Neuron (in vitro differentiated cells): ENCODE data around the gene KSR2.
"Not testable (repeated sequence)": the region's sequence is repeated elsewhere in the genome, so short reads cannot be mapped to it uniquely, and the experiment has no call there.

Experiments
- H2AFZ ChIP-seq: one replicate; pipeline ENCODE4 v1.6.1; 2013; ENCODE audit warnings: low read depth, mild to moderate bottlenecking, inconsistent platforms, low read length, moderate library complexity
- H3K27me3 ChIP-seq: one replicate; pipeline ENCODE4 v1.6.1; 2013; ENCODE audit warnings: low read length; ENCODE audit not compliant: insufficient read depth
- H3K36me3 ChIP-seq: one replicate; pipeline ENCODE4 v1.6.1; 2013; ENCODE audit warnings: low read length; ENCODE audit not compliant: insufficient read depth
- H3K4me1 ChIP-seq: one replicate; pipeline ENCODE4 v1.6.1; 2013; ENCODE audit warnings: low read length; ENCODE audit not compliant: insufficient read depth
- H3K4me3 ChIP-seq: 2 replicates; pipeline ENCODE4 v1.5.1; 2013; ENCODE audit warnings: mild to moderate bottlenecking, low read length, moderate library complexity
- H3K9me3 ChIP-seq: one replicate; pipeline ENCODE4 v1.6.1; 2013; ENCODE audit warnings: low read length

The KSR2 gene

DNA sequence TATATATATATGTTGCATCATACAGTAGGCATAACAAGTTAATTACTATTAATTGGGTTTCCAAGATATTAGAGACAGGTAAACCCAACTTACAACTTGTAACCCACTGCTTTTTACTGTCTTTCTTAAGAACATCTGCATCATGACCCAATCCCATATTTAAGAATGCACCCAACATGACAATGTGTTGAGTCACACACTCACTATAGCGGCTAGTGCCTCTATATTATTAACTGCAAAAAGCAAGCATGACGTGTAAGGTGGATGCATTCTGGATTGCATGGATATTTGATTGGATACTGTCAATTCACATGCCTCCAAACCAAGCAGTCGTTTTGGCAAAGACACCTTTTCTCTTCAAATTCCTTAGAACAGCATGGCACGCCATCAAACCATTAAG lies 68.2 kb downstream of the KSR2 start:
- Histone ChIP-seq H2AFZ (no peak overlapping the region), H3K4me1 (no peaks in the 10 kb centered on the region), H3K4me3 (no peak overlapping the region), H3K36me3 (no peaks in the 10 kb centered on the region), H3K9me3 (no peaks in the 10 kb centered on the region), H3K27me3 (no peaks in the 10 kb centered on the region)

DNA sequence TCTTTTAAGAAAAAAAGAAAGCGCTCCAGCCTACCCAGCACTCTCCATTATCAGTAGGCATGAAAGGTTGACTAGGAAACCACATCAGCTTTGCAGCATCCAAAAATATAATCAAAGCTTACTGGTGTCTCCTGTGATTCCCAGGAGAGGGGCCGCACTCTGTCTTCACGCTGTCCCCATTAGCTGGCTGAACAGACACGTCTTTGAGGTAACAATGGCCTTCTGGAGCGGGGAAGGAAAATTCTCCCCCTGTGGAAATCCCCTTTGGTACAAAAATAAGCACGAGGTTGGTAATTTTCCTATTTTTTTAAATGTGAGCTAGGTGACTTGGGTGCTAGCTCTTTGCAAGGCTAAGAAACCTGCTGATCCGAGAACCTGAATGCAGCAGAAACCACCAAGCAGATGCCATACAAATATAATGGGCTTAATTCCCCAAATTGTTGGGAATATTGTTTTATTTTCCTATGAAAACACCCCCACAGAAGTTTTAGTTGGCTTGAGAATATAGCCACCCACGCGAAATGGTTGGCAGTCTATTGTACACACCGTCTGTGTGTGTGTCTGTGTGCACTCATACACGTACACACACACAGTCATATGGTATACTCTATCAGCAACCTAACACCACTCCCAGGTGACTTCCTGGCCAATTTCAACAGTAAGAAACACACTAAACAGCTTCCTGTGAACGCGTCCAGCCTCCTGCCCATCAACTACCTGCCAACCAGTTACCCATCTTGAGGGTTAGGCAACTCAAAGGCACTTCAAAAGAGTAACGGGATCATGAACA lies 71.2 kb downstream of the KSR2 start:
- no peaks in the 10 kb centered on the region for H3K4me1 ChIP-seq
- no peak overlapping the region for H2AFZ ChIP-seq
- no peaks in the 10 kb centered on the region for H3K36me3 ChIP-seq
- no peaks in the 10 kb centered on the region for H3K9me3 ChIP-seq
- H3K27me3 ChIP-seq = no peaks in the 10 kb centered on the region
- H3K4me3 ChIP-seq = no peak overlapping the region

DNA sequence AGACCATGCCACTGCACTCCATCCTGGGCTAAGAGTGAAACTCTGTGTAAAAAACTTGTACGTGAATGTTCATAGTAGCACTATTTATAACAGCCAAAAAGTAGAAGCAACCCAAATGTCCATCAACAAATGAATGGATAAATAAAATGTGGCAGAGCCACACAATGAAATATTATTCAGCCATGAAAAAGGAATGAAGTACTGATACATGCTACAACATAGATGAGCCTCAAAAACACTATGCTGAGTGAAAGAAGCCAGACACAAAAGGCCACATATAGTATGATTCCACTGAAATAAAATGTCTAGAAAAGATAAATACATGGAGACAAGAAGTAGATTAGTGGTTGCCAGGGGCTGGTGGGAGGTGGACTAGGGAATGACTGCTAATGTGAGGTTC lies 72.8 kb downstream of the KSR2 start:
- H3K4me3 ChIP-seq = no peak overlapping the region
- no peaks in the 10 kb centered on the region for H3K9me3 ChIP-seq
- no peaks in the 10 kb centered on the region for H3K4me1 ChIP-seq
- H3K36me3 ChIP-seq = no peaks in the 10 kb centered on the region
- H2AFZ ChIP-seq = no peak overlapping the region
- no peaks in the 10 kb centered on the region for H3K27me3 ChIP-seq

DNA sequence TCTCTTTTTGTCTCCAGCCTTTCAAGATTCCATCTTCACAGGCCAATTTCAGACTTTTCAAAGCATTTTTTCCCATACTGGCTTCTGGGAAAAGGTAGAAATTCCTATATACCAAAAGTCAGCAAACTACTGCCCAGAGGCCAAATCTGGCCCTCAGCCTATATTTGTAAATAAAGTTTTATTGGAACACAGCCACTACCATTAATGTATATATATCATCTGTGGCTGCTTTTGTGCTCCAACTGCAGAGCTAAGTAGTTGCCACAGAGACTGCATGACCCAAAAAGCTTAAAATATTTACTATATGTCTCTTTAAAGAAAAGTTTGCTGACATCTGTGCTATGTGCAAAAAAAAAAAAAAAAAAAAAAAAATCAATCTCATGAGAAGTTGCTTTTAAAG lies 76.3 kb downstream of the KSR2 start:
- H3K27me3 ChIP-seq = no peaks in the 10 kb centered on the region
- H3K4me3 ChIP-seq = no peak overlapping the region
- no peaks in the 10 kb centered on the region for H3K4me1 ChIP-seq
- no peak overlapping the region for H2AFZ ChIP-seq
- no peaks in the 10 kb centered on the region for H3K36me3 ChIP-seq
- H3K9me3 ChIP-seq = no peaks in the 10 kb centered on the region

DNA sequence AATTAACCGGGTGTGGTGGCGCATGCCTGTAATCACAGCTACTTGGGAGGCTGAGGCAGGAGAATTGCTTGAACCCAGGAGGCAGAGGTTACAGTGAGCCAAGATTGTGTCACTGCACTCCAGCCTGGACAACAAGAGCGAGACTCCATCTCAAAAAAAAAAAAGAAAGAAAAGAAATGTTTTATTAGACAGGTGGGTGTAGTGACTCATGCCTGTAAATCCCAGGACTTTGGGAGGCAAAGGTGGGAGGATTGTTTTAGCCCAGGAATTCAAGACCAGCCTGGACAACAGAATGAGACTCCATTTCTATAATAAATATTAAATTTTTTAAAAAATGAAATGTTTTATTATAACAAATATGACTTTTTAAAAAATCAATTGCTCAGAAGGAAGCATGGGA lies 77.5 kb downstream of the KSR2 start:
- H3K36me3 ChIP-seq, H3K4me1 ChIP-seq, H2AFZ ChIP-seq, H3K4me3 ChIP-seq, H3K9me3 ChIP-seq, H3K27me3 ChIP-seq: not testable (repeated sequence)

DNA sequence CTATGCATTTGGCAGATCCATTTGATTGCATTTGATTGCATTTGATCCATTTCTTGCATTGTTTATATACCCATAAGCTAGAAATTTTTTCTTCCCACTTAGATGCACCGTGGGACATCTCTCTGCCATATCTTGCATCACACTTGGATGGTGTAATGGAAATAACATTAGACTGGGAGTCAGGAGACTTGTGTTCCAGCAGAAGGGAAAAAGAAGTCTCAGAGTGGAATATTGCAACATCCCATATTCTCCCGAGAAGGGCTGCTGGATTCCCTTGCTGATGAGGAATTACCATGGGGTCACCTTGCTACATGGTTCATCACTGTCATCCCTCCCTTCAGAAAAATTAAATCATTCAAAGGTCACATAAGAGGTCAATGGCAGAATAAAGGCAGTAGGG lies 78.1 kb downstream of the KSR2 start:
- Histone ChIP-seq H3K27me3 (no peaks in the 10 kb centered on the region), H3K4me1 (no peaks in the 10 kb centered on the region), H3K9me3 (no peaks in the 10 kb centered on the region), H3K36me3 (no peaks in the 10 kb centered on the region), H3K4me3 (no peak overlapping the region), H2AFZ (no peak overlapping the region)

DNA sequence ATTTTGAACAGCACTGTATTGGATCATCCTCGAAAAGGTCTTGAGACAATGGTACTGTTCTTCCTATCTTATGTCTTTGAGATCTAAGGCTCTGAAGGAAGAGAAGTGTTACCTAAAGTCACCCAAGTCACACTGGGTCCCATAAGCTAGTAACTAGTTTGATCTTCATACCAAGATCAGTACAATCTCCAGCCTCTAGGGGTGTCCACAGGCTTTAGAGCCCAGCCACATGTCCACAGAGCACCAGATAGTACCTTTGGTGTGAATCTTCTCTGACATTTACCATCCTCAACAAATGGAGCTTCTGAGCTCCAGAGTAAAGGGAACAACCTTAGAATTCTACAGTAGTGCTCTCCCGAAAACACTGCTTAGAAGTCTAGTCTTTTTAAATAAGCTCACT lies 78.7 kb downstream of the KSR2 start:
- Histone ChIP-seq H3K27me3 (no peaks in the 10 kb centered on the region), H2AFZ (no peak overlapping the region), H3K4me1 (no peaks in the 10 kb centered on the region), H3K9me3 (no peaks in the 10 kb centered on the region), H3K4me3 (no peak overlapping the region), H3K36me3 (no peaks in the 10 kb centered on the region)

DNA sequence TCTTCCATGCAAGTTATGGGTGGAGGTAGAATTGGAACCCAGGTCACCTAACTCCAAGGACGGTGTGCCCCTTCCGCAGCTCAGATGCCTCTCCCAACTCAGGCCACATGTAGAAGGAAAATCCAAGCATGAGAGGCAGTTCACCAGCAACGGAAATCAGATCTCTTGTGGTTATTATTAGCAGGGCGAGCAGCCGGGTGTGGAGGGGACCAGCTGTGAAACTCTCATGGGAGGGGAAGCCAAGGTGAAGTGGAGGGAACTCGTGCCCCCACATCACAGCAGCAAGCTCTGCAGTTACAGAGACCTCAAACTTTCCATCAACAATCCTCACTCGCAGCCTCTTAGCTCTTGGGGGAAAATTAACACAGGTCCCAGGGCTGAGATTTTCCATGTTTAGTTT lies 79.7 kb downstream of the KSR2 start:
- H2AFZ ChIP-seq = no peak overlapping the region
- H3K27me3 ChIP-seq = peaks cover 2% of the 10 kb centered on the region
- H3K9me3 ChIP-seq = no peaks in the 10 kb centered on the region
- H3K4me3 ChIP-seq = no peak overlapping the region
- H3K36me3 ChIP-seq = no peaks in the 10 kb centered on the region
- H3K4me1 ChIP-seq = no peaks in the 10 kb centered on the region

DNA sequence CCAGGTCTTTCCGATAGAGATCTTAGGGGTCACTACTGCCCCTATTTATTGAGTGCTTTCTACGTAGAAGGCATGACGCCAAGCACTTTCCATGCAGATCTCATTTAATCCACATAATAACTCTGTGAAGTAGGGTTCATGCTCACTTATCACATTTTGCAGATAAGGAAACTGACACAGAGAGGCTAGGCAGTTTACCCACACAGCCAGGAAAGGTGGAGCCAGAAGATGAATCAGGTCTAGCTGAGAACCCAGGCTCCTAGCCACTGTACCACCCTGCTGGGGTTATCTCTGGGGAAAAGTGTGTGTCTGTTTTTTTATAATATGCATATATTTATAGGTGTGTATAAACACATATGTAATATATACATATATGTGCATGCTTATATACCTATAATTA lies 83.6 kb downstream of the KSR2 start:
- H3K9me3 ChIP-seq = no peaks in the 10 kb centered on the region
- no peak overlapping the region for H3K4me3 ChIP-seq
- peaks cover 3% of the 10 kb centered on the region for H3K27me3 ChIP-seq
- no peak overlapping the region for H2AFZ ChIP-seq
- no peaks in the 10 kb centered on the region for H3K36me3 ChIP-seq
- no peaks in the 10 kb centered on the region for H3K4me1 ChIP-seq

DNA sequence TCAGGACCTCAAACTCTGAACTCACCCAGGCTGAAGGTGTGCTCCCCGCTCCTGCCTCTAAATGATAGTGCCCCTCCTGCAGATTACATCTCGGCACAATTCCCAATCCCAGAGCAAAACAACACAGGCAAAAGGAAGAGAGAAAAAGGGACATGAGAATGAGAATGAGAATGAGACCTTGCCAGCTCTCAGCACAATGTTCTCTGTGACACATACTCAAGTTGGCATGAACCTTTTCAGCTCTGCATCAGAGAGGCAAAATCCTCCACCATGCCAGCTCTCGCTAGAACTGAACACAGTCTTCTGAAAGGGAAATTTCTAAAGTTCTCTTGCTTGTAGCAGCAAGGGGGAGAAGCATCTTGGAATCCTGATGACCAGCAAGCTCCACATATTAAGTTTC lies 84.6 kb downstream of the KSR2 start:
- H3K4me3 ChIP-seq = no peak overlapping the region
- H3K9me3 ChIP-seq = no peaks in the 10 kb centered on the region
- H3K27me3 ChIP-seq = peaks cover 3% of the 10 kb centered on the region
- H3K36me3 ChIP-seq = no peaks in the 10 kb centered on the region
- no peak overlapping the region for H2AFZ ChIP-seq
- H3K4me1 ChIP-seq = no peaks in the 10 kb centered on the region

DNA sequence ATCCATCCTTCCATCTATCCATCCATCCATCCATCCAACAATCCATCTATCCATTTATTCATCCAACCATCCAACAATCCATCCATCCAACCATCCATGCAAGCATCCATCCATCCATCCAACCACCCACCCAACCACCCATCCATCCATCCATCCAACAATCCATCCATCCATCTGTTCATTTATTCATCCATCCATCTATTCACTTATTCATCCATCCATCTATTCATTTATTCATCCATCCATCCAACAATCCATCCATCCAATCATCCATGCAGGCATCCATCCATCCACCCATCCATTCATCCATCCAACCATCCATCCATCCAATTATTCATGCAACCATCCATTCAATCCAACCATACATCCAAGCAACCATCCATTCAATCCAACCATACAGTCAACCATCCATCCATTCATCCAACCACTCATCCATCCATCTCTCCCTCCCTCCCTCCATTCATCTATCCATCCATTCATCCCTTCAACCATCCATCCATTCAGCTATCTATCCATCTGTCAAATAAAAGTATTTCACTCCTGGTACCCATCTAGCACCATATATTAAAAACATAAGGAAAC lies 86.1 kb downstream of the KSR2 start:
- H3K27me3 ChIP-seq = peaks cover 3% of the 10 kb centered on the region
- H3K9me3 ChIP-seq = no peaks in the 10 kb centered on the region
- no peak overlapping the region for H2AFZ ChIP-seq
- no peak overlapping the region for H3K4me3 ChIP-seq
- H3K36me3 ChIP-seq = no peaks in the 10 kb centered on the region
- no peaks in the 10 kb centered on the region for H3K4me1 ChIP-seq

DNA sequence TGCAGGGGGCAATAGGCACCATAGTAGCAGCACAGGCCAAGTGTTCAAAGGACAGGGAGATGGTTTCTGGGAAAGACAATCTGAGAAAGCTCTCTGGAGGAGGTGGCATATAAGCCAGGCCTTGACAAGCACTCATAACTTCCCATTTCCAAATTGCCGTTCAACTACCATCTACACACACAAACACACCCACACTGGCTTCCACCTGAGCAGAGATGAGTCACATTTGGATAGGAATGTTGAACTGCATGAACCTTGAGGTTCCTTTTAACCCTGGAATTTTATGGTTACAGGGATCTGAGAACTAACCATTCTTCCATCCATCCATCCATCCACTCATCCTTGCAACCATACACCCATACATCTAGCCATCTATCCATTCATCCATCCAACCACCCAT lies 86.6 kb downstream of the KSR2 start:
- Histone ChIP-seq H3K4me1 (no peaks in the 10 kb centered on the region), H2AFZ (no peak overlapping the region), H3K4me3 (no peak overlapping the region), H3K9me3 (no peaks in the 10 kb centered on the region), H3K27me3 (peaks cover 3% of the 10 kb centered on the region), H3K36me3 (no peaks in the 10 kb centered on the region)

DNA sequence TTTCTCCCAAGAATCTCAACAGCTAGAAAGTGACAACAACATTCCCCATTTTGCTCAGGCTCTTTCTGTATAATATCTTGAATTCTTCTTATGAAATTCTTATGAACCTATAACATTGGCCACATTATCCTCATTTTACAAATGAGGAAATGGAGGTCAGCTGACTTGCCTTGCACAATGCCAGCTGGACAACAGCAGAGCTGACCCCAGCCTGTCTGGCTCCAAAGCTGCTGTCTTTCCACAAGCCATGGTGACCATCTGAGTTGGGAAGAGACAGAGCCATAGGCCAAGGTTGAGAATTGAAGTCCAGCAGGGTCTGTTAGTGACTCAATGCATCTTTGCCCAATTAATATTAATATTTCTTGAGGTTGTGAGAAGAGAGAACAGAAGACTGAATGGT lies 87.3 kb downstream of the KSR2 start:
- H3K4me1 ChIP-seq = no peaks in the 10 kb centered on the region
- H3K27me3 ChIP-seq = peaks cover 3% of the 10 kb centered on the region
- H2AFZ ChIP-seq = no peak overlapping the region
- no peak overlapping the region for H3K4me3 ChIP-seq
- H3K9me3 ChIP-seq = no peaks in the 10 kb centered on the region
- H3K36me3 ChIP-seq = no peaks in the 10 kb centered on the region

DNA sequence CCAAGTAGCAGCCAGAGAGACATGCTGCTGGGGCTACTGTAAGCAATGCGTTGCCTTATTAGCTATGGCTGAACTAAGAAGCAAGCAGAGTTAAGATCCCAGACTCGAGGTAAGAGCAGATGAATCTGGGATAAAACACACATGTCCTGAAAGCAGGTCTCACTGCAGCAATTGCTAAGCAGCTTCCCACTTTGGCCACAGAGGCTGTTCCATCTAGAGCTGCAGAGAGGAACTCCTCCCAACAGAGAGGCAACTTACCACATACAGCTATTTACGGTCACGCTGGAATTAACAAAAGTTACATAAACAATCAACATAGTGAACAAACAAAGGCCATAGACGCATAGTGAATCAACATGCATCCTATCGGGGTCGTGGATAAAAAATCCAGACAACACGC lies 90.2 kb downstream of the KSR2 start:
- Histone ChIP-seq H3K4me3 (no peak overlapping the region), H2AFZ (no peak overlapping the region), H3K9me3 (no peaks in the 10 kb centered on the region), H3K27me3 (no peaks in the 10 kb centered on the region), H3K36me3 (no peaks in the 10 kb centered on the region), H3K4me1 (peaks cover 12% of the 10 kb centered on the region)
